Gastrocnemius medialis (tissue), 4 donors: ENCODE data around the gene MAST2.

ENCODE experiments used
- POLR2A ChIP-seq, 2 donors: fragments of 450-650 bp; IDR thresholded peaks; one replicate each; pipeline ENCODE4 v1.6.1; 2017; ENCODE audit warnings: antibody characterized with exemption in 2 of 2, mild to moderate bottlenecking in 2 of 2, moderate library complexity in 2 of 2
- TF ChIP-seq, protein P1 (sequence below), 5 experiments: fragments of 450-650 bp in 3 of 5; fragments of 200-600 bp in 2 of 5; sonication (generic) in 2 of 5; IDR thresholded peaks in 4 of 5; conservative IDR thresholded peaks in 1 of 5; 1 replicate in 4 of 5; 2 replicates in 1 of 5; pipeline ENCODE4 v1.5.1; 2016 to 2019; ENCODE audit warnings: antibody characterized with exemption in 5 of 5, mild to moderate bottlenecking in 3 of 5, moderate library complexity in 3 of 5

- TF ChIP-seq, protein P1, sequence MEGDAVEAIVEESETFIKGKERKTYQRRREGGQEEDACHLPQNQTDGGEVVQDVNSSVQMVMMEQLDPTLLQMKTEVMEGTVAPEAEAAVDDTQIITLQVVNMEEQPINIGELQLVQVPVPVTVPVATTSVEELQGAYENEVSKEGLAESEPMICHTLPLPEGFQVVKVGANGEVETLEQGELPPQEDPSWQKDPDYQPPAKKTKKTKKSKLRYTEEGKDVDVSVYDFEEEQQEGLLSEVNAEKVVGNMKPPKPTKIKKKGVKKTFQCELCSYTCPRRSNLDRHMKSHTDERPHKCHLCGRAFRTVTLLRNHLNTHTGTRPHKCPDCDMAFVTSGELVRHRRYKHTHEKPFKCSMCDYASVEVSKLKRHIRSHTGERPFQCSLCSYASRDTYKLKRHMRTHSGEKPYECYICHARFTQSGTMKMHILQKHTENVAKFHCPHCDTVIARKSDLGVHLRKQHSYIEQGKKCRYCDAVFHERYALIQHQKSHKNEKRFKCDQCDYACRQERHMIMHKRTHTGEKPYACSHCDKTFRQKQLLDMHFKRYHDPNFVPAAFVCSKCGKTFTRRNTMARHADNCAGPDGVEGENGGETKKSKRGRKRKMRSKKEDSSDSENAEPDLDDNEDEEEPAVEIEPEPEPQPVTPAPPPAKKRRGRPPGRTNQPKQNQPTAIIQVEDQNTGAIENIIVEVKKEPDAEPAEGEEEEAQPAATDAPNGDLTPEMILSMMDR (IDR thresholded peaks at IDR 0.05 in 4 of 5, conservative IDR thresholded peaks at IDR 0.05 in 1 of 5), result no peak
- no peak for TF ChIP-seq POLR2A (IDR thresholded peaks at IDR 0.05)
Observed at GRCh38 chr1:46010611-46011010, 207.2 kb downstream of the MAST2 start.
